Astrocyte (in vitro differentiated cells and primary cell): ENCODE data around the gene AATK. TPM values are rescaled to one million over a fixed set of nuclear protein-coding genes. Genes with fewer than 3 reads are reported as not detected.

Experiments
- DNase-seq: peaks from one replicate; pipeline ENCODE4 v3.0.0-alpha.2; 2010; ENCODE audit warnings: low read depth
- FAIRE-seq: peaks from 2 replicates; lab custom pipeline; 2011; peaks lifted over from hg19 to GRCh38; lab: Jason Lieb, UNC
- H2AFZ ChIP-seq: 2 replicates; pipeline ENCODE4 v1.6.0; 2012; ENCODE audit warnings: low read depth, low read length, inconsistent platforms
- H3K27ac ChIP-seq: 2 replicates; pipeline ENCODE4 v1.5.1; 2011; ENCODE audit warnings: low read depth, low read length, inconsistent platforms
- H3K27me3 ChIP-seq: 2 replicates; pipeline ENCODE4 v1.6.0; 2011; ENCODE audit warnings: low read length, inconsistent platforms; ENCODE audit not compliant: insufficient read depth
- H3K36me3 ChIP-seq: 2 replicates; pipeline ENCODE4 v1.5.1; 2011; ENCODE audit warnings: low read length, inconsistent platforms; ENCODE audit not compliant: insufficient read depth
- H3K4me1 ChIP-seq: 2 replicates; pipeline ENCODE4 v1.5.1; 2011; ENCODE audit warnings: low read length, inconsistent platforms; ENCODE audit not compliant: insufficient read depth
- H3K4me2 ChIP-seq: 2 replicates; pipeline ENCODE4 v1.6.0; 2012; ENCODE audit warnings: low read length, inconsistent platforms
- H3K4me3 ChIP-seq: 2 replicates; pipeline ENCODE4 v1.5.1; 2011; ENCODE audit warnings: low read depth, mild to moderate bottlenecking, low read length, inconsistent platforms; ENCODE audit not compliant: insufficient read depth
- H3K79me2 ChIP-seq: 2 replicates; pipeline ENCODE4 v1.6.0; 2012; ENCODE audit warnings: mild to moderate bottlenecking, low read length, inconsistent platforms; ENCODE audit not compliant: insufficient read depth
- H3K9ac ChIP-seq: 2 replicates; pipeline ENCODE4 v1.6.0; 2012; ENCODE audit warnings: mild to moderate bottlenecking, low read length, inconsistent platforms
- H3K9me3 ChIP-seq: 2 replicates; pipeline ENCODE4 v1.5.1; 2012; ENCODE audit warnings: low read depth, mild to moderate bottlenecking, low read length, inconsistent platforms; ENCODE audit not compliant: insufficient read depth
- H4K20me1 ChIP-seq: 2 replicates; pipeline ENCODE4 v1.6.0; 2012; ENCODE audit warnings: low read length, inconsistent platforms; ENCODE audit not compliant: insufficient read depth
- H3K27ac Mint-ChIP-seq: one replicate; pipeline ENCODE4 v1.8.0; 2021; ENCODE audit warnings: mild to moderate bottlenecking, mixed read lengths; ENCODE audit not compliant: unreplicated experiment
- H3K27me3 Mint-ChIP-seq: one replicate; pipeline ENCODE4 v1.8.0; 2021; ENCODE audit warnings: low read depth, mixed read lengths; ENCODE audit not compliant: unreplicated experiment
- H3K36me3 Mint-ChIP-seq: one replicate; pipeline ENCODE4 v1.8.0; 2021; ENCODE audit warnings: low read depth, mixed read lengths; ENCODE audit not compliant: unreplicated experiment
- H3K4me1 Mint-ChIP-seq: one replicate; pipeline ENCODE4 v1.8.0; 2021; ENCODE audit warnings: low read depth, mixed read lengths; ENCODE audit not compliant: unreplicated experiment
- H3K4me3 Mint-ChIP-seq: one replicate; pipeline ENCODE4 v1.8.0; 2021; ENCODE audit warnings: mild to moderate bottlenecking, moderate library complexity, mixed read lengths; ENCODE audit not compliant: unreplicated experiment
- H3K9me3 Mint-ChIP-seq: one replicate; pipeline ENCODE4 v1.8.0; 2021; ENCODE audit warnings: mild to moderate bottlenecking, mixed read lengths; ENCODE audit not compliant: unreplicated experiment
- EZH2 ChIP-seq: IDR thresholded peaks from 2 replicates; pipeline ENCODE4 v1.6.1; 2012; ENCODE audit warnings: mild to moderate bottlenecking, low read length, inconsistent platforms; ENCODE audit not compliant: insufficient read depth
- total RNA-seq: library from RNA; stranded (reverse); gene quantifications from 2 replicates; pipeline ENCODE4 v1.2.1, GENCODE V29; 2021
- TF ChIP-seq, protein P1 (sequence below): IDR thresholded peaks from 2 replicates; pipeline ENCODE4 v1.5.1; 2011; ENCODE audit warnings: low read depth, mild to moderate bottlenecking, inconsistent platforms, low read length, moderate library complexity; ENCODE audit not compliant: insufficient read depth

Gene AATK
- total RNA-seq, 1 donor from 2014 or later: 0.54 TPM

DNA sequence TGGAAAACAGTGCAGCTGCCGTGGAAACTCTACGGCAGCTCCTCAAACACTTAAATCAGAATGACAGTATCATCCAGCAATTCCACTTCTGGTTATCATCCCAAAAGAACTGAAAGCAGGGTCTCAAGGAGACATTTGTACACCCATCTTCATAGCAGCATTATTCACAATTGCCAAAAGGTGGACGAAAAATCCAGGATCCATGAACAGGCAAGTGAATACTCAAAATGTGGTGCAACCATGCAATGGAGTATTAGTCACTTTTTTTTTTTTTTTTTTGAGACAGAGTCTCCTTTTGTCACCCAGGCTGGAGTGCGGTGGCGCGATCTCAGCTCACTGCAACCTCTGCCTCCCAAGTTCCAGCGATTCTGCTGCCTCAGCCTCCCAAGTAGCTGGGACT lies 10.6 kb upstream of the AATK start:
- H3K4me1 ChIP-seq: no peaks in the 10 kb centered on the region
- no peaks in the 10 kb centered on the region for H3K79me2 ChIP-seq
- peaks cover 5% of the 10 kb centered on the region for H3K27me3 Mint-ChIP-seq
- no peaks in the 10 kb centered on the region for H3K27me3 ChIP-seq
- FAIRE-seq (no peak), DNase-seq (no peak)
- no peaks in the 10 kb centered on the region for H3K36me3 ChIP-seq
- no peaks in the 10 kb centered on the region for H3K4me1 Mint-ChIP-seq
- H3K4me3 ChIP-seq: no peak overlapping the region
- H3K27ac Mint-ChIP-seq: no peak overlapping the region
- H3K27ac ChIP-seq: no peak overlapping the region
- no peaks in the 10 kb centered on the region for H3K36me3 Mint-ChIP-seq
- H3K4me3 Mint-ChIP-seq: no peak overlapping the region
- no peak overlapping the region for H2AFZ ChIP-seq
- H4K20me1 ChIP-seq: no peaks in the 10 kb centered on the region
- TF ChIP-seq, protein P1, sequence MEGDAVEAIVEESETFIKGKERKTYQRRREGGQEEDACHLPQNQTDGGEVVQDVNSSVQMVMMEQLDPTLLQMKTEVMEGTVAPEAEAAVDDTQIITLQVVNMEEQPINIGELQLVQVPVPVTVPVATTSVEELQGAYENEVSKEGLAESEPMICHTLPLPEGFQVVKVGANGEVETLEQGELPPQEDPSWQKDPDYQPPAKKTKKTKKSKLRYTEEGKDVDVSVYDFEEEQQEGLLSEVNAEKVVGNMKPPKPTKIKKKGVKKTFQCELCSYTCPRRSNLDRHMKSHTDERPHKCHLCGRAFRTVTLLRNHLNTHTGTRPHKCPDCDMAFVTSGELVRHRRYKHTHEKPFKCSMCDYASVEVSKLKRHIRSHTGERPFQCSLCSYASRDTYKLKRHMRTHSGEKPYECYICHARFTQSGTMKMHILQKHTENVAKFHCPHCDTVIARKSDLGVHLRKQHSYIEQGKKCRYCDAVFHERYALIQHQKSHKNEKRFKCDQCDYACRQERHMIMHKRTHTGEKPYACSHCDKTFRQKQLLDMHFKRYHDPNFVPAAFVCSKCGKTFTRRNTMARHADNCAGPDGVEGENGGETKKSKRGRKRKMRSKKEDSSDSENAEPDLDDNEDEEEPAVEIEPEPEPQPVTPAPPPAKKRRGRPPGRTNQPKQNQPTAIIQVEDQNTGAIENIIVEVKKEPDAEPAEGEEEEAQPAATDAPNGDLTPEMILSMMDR: no peak
- TF ChIP-seq EZH2: no peak
- no peaks in the 10 kb centered on the region for H3K9me3 ChIP-seq
- H3K9me3 Mint-ChIP-seq: peaks cover 3% of the 10 kb centered on the region
- no peak overlapping the region for H3K9ac ChIP-seq
- H3K4me2 ChIP-seq: no peak overlapping the region

DNA sequence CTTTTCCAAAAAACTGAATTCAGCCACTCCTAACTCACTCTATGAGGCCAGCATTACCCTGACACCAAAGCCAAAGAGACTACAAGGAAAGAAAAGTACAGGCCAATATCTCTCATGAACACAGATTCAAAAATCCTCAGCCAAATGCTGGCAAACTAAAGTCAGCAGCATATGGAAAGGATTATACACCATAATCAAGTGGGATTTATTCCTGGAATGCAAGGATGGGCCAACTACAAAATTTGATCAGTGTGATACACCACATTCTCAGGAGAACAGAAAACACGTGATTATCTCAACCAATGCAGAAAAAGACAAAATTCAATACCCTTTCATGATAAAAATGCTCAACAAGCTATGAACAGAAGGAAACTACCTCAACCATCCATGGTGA lies 7.7 kb upstream of the AATK start:
- H3K79me2 ChIP-seq: no peaks in the 10 kb centered on the region
- peaks cover 3% of the 10 kb centered on the region for H3K9me3 Mint-ChIP-seq
- H3K4me3 ChIP-seq: no peak overlapping the region
- DNase-seq (no peak), FAIRE-seq (no peak)
- no peak overlapping the region for H3K4me3 Mint-ChIP-seq
- H3K9me3 ChIP-seq: no peaks in the 10 kb centered on the region
- TF ChIP-seq EZH2: no peak
- TF ChIP-seq, protein P1: no peak
- no peaks in the 10 kb centered on the region for H3K36me3 ChIP-seq
- no peak overlapping the region for H2AFZ ChIP-seq
- no peaks in the 10 kb centered on the region for H3K4me1 Mint-ChIP-seq
- no peaks in the 10 kb centered on the region for H4K20me1 ChIP-seq
- H3K27me3 Mint-ChIP-seq: peaks cover 6% of the 10 kb centered on the region
- no peak overlapping the region for H3K4me2 ChIP-seq
- H3K27me3 ChIP-seq: no peaks in the 10 kb centered on the region
- no peak overlapping the region for H3K9ac ChIP-seq
- no peaks in the 10 kb centered on the region for H3K36me3 Mint-ChIP-seq
- no peaks in the 10 kb centered on the region for H3K4me1 ChIP-seq
- H3K27ac ChIP-seq: no peak overlapping the region
- no peak overlapping the region for H3K27ac Mint-ChIP-seq

DNA sequence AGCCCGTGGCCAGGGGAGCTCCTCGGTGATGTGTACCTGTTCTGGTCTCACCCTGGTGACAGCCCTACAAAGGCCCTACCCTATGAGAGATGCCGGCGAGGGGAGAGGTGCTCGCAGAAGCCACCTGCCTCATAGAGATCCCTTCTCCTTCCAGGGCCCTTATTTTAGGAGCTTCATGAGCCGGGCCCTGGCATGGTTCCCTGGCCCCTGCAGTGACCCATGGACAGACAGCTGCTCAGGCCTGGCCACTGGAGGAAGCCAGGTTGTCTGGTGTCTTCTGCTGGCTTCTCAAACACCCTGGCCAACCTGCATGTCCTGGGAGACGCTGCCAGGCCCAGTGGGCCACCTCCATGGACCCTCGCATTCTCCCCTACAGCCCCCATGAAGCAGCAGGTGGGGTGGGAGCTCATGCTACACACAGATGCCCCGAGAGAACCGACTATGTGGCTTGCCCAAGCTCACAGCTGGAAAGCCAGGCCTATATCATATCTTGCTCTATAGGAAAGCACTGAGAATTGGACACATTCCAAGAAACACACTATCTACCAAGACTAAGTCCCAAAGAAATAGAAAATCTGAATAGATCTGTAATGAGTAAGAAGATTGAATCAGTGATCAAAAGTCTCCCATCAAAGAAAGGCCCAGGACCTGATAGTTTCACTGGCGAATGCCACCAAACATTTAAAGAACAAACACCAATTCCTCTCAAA lies 7.2 kb upstream of the AATK start:
- H3K27me3 ChIP-seq: no peaks in the 10 kb centered on the region
- no peaks in the 10 kb centered on the region for H3K9me3 ChIP-seq
- no peaks in the 10 kb centered on the region for H3K36me3 ChIP-seq
- H3K9ac ChIP-seq: no peak overlapping the region
- DNase-seq (no peak), FAIRE-seq (no peak)
- Mint-ChIP-seq H3K27me3 (peaks cover 6% of the 10 kb centered on the region), H3K9me3 (peaks cover 3% of the 10 kb centered on the region), H3K4me3 (no peak overlapping the region), H3K27ac (no peak overlapping the region), H3K36me3 (no peaks in the 10 kb centered on the region), H3K4me1 (no peaks in the 10 kb centered on the region)
- H3K4me2 ChIP-seq: no peak overlapping the region
- H2AFZ ChIP-seq: no peak overlapping the region
- H3K4me3 ChIP-seq: no peak overlapping the region
- TF ChIP-seq, protein P1: no peak
- no peak for TF ChIP-seq EZH2
- no peaks in the 10 kb centered on the region for H3K79me2 ChIP-seq
- no peaks in the 10 kb centered on the region for H3K4me1 ChIP-seq
- no peaks in the 10 kb centered on the region for H4K20me1 ChIP-seq
- H3K27ac ChIP-seq: no peak overlapping the region
